HTERT RPE-1 (cell line): ENCODE measurements around the gene KLF13.

Experiments
- in situ Hi-C: fragments of 300-500 bp; cut with MboI; formaldehyde crosslinking; loops from 4 replicates; pipeline ENCODE4 v1.14.3; 2020; ENCODE audit warnings: low sequenced_read_pairs

The KLF13 gene

DNA sequence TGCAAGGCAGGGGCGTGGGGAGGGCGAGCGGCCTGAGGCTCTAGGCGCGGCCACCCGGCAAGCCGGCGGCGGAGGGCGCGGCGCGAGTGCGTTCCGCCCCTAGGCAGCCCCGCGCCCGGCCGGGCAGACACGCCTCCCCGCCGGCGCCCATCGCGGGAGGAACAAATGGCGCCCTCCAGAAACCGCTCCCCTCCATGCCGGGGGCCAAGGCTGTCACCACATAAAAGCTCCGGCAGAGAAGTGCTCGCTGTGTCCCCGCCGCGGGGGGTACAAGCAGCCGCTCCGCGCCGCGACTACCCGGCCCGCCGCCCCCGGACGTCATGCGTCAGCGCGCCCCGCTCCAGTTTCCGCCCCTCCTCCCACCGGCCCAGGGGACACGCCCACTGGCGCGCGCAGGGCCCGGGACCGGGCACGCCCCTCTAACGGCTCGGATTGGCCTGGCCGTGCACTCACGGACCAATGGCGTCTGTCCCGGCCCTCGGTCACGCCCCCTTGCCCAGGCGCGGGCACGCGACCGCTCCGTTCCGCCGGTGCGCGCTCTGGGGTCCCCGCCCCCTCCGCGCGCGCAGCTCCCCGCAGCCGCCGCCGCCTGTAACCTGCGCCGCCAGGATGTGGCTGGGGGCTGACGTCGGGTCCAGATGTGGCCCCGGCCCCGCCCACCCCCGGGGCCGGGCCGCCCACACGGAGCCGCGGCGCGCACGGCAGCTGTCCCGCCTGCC lies at the start of gene KLF13:
Gene KLF13, plus strand, starts transcription at position 680 of the 719 bp plus-strand sequence. CDS start 378 bp downstream, outside the sequence.
- in situ Hi-C loops, result no loop called here

DNA sequence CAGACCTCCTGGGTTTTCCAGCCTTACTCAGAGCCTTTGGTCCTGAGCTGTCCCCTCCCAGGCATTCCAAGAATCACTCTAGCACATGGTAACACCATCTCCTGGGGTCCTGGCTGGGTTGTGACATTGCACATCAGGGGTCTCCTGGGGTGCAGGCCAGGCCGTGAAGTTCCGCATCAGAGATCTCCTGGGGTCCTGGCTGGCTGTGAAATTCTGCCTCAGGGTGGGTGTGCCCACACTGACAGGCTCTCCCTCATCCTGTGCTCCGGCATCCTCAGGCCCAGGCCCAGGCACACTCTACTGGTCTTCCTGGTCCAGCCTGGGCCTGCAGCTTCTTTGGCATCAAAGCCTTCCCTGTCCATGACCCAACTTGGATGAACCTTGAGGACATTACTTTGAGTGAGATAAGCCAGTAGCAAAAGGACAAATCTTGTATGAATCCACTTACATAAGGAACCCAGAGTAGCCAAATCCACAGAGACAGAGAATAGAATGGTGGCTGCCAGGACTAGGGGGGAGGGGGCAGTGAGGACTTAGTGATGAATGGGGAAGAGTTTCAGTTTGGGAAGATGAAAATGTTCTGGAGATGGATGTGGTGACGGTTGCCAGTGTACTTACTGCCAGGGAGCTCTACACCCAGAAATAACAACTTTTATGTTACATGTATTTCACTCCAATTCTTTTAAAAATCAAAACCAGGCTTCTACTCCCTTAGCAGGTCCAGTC lies 49.1 kb upstream of the KLF13 start:
- in situ Hi-C loops, result no loop called here

DNA sequence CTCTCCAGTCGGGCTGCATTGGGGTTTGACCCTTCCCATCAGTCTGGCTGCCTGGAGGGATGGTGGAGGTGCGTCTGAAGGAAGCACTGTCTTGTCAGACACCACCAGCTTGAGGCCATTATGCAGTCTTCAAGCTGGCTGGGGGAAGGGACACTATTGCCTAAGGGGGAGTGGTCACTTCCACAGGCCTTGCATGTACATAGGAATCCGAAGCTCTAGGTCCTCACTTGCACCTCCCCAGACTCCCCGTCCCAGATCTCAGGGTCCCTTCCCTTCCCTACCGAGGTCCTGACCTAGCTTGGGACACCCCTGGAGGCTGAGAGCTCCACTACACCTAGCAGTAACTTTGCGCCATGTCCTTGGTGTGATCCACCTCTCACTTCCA lies 48.6 kb upstream of the KLF13 start:
- in situ Hi-C loops, result no loop called here

DNA sequence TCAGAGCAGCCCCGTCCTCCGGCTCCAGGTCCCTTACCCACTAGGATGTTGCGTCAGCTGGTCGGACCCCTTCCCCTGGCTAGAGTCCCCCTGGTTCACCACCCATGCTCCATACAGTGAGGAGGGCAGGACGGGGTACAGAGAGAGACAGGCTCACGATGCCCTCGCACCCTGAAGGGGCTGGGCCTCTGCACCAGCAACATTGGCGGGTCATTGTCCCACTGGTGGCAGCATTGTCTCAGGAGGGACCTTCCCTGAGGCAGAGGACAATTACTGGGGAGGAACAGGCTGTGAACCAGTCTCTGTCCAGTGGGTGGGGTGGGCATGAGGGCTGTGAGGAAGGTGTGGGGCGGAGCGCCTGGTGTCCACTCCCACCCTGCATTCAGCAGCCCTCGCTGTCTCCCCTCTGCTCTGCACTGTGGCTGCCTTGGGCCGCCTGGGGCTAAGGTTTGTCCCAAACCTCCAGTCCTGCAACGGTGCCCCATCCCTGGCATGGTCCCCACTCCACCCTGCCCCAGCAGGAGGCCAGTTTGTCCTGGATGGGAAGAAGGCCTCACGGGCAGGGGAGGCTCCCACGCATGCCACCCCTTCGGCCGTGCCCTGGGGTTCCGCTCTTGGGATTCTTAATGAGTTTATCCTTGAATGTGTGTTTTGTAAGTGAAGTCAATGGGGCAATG lies 48.0 kb upstream of the KLF13 start:
- in situ Hi-C loops, result no loop called here

DNA sequence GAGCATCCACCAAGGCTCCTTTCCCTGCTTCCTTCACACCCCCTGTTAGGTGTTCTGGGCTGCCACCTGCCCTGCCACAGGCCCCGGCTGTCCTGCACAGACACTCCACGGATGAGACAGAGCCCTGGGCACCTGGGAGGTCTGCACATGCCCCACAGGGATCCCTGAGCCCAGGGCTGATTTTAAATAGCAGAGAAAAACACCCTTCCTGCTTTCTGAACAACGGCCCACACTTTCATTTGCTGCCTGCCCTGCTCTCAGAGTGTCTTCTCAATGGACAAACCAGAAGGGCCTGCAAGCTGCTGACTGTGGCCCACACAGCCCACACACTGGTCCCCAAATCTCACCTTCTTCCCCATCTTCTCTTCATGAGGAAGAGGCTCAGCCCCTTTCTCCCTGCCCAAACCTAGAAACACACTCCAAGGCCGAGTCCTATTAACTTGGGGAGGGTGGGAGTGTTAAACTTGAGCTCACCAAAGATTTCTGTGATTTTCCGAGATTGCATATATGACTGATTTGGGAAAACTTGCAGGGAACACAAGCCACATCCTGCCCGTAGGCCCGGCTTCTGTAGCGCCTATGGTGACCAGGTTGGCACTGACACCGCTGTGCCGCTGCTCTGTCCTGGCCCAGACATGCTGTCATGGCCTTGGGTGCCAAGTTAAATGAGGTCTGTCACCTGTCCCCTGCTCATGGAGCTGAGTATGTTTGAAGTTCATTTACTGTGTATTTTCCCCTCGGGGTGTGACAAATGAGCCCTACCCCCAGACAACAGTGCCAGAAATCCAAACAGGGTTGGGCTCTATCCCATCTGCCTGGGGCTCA lies 47.2 kb upstream of the KLF13 start:
- in situ Hi-C loops, result no loop called here

DNA sequence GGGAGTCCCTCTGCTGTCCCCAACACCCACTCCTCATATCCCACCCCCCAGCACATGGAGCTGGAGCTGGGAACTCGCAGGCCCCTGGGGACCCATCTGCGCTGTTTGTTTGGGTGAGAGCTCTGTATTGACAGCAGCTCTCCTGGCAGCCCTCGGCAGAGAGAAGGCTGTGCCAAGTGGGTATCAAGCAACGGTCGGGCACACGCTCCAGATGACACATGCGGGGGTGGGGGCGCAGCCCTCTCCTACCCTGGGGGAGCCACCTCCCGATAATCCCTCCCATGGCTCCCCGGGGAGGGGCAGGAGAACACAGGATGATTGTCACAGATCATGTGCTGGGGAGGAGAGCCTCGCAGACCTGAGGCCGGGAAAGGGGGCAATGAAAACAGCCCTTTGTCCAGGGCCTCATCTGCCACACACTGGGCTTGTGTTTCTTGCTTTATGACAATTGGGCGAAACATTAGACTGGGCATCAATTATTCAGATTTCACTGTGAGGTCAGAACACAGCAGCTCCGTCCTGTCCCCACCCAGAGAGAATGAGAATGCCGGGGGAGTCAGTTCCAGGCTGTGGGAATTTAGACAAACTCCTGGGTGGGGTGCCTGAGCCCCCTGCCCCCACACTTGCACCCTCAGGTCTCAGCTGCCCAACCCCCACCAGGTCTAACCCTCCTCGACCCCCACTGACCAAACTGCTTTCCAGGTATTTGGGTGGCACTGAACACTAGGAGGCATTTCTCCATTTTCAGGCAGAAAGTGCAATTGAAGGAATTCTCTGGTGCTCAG lies 46.4 kb upstream of the KLF13 start:
- in situ Hi-C loops, result no loop called here

DNA sequence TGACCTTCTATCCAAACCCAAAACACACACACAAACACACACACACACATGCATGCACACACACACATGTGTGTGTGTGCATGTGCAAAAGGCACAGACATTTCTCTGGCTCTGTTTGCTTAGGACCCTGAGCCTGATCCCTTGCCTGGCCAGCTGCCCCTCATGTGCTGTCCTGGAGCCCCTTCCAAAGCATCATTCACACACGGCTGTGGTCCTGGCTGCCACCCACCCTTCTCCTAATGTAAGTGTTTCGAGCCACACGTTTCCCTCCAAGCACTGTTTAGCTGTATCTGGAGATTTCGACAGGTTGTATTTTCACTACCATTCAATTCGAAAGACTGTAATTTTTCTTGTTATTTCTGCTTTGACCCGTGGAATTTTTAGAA lies 45.8 kb upstream of the KLF13 start:
- in situ Hi-C loops, result no loop called here

DNA sequence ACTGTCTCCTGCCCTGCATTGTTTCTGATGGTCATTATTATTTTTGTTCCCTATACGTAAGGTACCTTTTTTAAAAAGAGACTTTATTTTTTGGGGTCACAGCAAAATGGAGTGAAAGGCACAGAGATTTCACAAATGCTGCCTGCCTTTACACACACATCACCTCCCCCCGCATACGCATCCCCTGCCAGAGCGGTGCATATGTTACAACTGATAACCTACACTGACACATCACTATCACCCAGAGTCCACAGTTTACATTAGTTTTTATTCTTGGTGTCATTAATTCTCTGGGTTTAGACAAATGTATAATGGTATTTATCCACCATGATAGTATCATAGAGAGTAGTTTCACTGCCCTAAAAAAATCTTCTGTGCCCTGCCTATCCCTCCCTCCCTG lies 43.6 kb upstream of the KLF13 start:
- in situ Hi-C loops, result no loop called here

DNA sequence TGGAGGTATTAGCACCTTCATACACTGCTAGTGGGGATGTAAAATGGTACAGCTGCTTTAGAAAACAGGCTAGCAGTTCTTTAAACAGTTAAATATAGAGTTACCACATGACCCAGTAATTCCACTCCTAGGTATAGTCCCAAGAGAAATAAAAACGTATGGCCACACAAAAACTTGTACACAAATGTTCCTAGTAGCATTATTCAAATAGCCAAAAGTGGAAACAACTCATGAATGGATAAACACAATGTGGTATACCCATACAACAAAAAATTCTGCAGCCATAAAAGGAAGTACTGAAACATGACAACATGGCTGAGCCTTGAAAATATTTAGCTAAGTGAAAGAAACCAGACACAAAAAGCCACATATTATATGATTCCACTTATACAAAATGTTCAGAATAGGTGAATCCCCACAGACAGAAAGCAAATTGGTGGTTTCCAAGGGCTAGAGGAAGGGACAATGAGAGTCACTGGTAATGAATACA lies 40.8 kb upstream of the KLF13 start:
- in situ Hi-C loops, result no loop called here

DNA sequence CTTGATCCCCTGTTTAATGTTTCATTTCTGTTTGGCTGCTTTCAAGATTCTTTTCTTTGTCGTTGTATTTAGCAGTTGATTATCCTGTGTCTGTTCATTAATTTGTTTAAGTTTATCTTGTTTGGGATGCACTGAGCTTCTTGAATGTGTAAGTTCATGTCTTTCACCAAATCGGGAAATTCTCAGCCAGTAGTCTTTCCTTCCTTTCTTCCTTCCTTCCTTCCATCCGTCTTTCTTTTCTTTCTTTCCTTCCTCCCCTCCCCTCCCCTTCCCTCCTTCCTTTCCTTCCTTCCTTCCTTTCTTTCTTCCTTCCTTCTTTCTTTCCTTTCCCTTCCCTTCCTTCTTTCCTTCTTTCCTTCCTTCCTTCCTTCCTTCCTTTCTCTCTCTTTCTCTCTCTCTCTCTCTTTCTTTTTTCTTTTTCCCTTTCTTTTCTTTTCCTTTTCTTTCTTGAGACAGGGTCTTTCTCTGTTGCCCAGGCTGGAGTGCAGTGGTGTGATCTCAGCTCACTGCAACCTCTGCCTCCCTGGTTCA lies 35.5 kb upstream of the KLF13 start:
- in situ Hi-C loops, result no loop called here

DNA sequence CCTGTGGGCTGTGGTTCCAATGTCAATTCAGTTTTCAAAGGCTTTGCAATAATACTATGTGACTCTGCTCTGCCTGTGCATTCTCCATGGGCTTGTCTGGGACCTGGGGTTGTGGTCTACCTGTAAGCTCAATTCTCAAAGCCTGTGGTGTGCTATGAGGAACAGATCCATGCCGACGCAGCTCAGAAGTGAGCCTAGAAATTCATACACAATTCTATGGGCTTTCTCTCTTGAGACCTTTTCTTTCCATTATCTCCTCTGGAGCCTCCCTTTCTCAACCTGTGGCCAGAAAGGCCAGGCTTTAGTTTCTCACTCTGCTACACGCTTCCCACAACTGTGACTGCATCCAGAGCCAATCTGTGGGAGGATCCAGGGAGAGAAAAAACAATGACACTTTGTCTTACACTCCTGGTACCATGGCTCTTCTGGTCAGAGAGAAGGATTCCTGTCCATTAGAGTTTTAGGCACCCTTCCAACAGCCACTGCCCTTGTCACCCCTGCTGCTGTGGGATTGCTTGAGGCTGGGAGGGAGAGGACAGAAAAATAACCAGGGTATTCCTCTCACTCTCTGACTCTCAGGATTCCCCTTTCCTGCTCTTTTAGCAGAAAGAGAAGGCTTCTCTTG lies 34.1 kb upstream of the KLF13 start:
- in situ Hi-C loops, result no loop called here

DNA sequence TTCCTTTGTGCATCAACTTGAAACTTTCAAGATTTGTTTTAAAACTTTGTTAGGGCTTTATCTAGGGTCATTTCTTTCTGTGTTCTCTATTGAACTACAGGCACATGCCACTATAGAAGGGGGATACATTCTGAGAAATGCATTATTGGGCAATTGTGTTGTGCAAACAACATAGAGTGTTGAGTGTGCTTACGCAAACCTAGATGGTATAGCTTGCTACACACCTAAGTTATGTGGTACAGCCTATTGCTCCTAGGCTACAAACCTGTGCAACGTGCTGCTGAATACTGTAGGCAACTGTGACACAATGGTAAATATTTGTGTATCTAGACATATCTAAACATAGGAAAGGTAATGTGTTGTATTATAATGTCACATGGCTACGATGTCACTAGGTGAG lies 33.0 kb upstream of the KLF13 start:
- in situ Hi-C loops, result no loop called here

DNA sequence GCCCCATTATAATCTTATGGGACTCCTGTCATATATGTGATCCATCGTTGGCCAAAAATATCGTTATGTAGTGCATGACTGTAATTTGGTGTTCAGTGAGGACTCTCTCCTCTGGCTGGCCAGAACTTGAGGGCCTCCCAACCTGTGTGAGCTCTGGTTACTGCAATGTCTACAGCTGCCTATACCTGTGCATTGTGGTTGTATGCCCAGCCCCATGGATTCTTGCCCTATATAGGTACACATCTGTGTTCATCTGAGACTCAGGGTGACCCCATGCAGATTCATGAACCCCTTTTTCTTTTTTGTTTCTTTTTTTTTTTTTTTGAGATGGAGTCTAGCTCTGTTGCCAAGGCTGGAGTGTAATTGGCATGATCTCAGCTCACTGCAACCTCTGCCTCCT lies 32.6 kb upstream of the KLF13 start:
- in situ Hi-C loops, result no loop called here

DNA sequence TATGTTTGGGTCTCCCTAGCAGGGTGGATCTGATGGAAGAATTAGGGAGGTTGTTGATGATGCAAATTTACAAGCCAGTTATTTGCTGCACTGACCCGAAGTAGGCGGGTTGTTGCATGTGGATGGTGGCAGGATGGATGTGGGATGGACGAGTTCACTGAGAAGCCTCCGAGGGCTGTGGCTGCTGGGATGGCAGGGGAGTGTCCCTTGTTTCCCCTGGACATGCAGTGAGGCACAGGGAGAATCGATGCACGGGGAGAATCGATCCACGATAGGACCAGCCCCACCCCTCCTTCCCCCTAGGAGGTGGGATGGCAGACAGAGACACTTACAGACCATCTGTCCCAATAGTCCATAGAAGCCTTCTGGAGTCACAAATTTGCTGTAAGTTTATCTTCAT lies 31.0 kb upstream of the KLF13 start:
- in situ Hi-C loops, result no loop called here

DNA sequence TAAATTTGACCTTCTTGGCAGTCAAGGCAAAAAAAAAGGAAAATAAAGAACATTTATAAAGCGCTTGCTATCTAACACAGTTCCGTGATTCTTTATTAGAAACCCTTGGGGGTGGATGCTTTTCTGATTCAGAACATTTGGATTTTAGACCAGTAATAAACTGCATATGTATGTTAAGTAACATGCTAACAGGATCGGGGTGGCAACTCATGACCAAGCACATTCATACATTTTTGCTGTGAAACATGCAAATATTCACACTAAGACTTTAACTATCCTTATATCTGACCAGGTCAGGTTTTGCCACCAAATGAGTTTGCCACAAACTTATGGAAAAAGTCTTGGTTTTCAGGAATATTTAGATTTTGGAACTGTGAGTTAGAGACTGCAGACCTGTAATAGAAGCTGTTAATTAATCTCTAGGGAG lies 30.4 kb upstream of the KLF13 start:
- in situ Hi-C loops, result no loop called here

DNA sequence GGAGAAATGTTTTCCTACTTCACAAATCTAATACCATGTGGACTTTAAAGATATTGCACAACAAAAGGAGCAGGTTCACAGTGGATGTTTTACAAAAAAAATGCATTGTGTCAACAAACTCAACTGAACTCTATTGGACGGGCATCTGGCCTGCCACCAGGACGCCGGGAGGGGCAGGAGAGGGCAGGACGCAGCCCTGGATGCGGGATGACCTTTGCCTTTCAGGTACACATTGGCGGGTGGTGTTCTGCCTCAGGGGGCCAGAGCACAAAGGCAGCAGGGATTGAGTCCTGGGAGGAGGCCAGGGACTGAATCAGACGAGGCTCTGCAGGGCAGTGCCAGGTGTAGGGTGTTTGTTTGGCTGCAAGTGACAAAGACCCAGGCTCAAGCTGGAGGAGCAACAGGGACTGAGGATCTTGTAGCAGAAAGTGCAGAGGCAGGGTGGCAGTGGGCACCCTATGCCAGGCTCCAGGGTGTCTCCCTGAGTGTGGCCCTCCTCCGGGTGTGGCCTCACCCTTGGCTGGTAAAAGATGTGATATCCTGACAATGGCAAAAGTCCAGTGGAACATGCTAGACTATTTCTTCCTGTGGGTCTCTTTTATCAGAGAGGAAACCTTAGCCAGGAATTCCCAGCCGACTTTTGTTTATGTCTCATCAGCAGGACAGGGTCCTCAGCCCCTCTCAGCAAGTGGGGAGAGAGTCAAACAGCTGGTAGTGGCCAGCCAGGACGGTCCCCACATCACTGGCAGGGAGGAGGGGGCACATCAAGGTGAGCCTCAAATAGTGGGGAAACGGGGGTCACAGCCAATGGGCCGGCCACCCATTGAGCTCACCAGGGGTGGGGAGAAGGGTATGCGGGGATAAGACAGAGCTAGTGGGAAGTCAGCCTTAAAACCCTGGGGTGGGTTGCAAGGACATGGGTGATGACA lies 29.7 kb upstream of the KLF13 start:
- in situ Hi-C loops, result no loop called here

DNA sequence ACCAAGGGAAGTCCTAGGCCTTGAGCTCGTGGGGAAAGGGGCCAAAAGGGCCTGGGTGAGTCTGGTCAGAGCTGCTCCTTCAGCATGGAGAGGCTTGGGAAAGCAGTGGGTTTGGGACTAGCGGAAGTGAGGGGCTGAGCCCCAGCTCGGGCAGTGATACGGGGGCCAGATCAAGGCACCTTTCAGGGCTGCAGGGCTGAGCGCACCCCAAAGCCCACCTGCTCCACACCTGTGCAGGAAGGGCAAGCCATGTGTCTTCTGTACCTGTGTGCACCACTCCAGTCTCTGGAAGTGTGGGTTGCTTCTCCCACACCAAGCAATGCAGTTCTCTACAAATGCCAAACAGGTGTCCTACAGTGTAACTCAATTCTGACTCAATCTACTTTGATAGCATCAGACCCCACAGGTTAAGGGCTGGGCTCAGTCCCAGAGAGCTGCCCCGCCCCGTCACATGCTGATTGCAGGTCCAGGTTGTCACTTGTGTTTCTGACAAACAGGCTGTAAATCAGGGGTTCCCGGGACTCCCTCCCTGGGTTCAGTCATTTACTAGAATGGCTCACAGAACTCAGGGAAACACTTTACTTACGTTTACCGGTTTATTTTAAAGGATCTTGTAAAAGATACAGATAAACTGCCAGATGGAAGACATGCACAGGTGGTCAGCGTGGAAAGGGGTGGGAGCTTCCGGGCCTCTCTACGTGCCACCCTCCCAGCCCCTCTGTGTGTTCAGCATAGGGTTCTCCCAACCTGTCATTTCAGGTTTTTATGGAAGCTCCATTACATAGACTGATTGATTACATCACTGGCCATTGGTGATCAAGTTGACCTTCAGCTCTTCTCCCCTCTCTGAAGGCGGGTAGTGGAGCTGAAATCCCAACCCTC lies 28.8 kb upstream of the KLF13 start:
- in situ Hi-C loops, result no loop called here
